GM13977 (cell line): ENCODE data around the gene MAFG.

Source experiments
- DNase-seq: peaks from one replicate; pipeline ENCODE4 v3.0.0; 2012; ENCODE audit warnings: low spot score
- CTCF ChIP-seq: IDR thresholded peaks from 2 replicates; pipeline ENCODE4 v1.5.1; 2012; ENCODE audit warnings: mild to moderate bottlenecking, control low read depth; ENCODE audit not compliant: insufficient read depth; ENCODE audit errors: extremely low read depth, missing control alignments
- in situ Hi-C: fragments of 300-500 bp; cut with MboI; formaldehyde crosslinking; loops from one replicate; pipeline ENCODE4 v1.12.0; 2022; ENCODE audit warnings: low sequenced_read_pairs, low pct_unique_long_range_greater_than_20kb, mixed read lengths, inconsistent platforms; ENCODE audit not compliant: unreplicated experiment

Gene MAFG

GRCh38 chr17:81931189-81931556 lies 3.6 kb upstream of the MAFG start:
- in situ Hi-C loops: no loop called here
- TF ChIP-seq CTCF: no peak
- DNase-seq: no peak

- in situ Hi-C loops: no loop called here
- DNase-seq: peak; percentile 73
- TF ChIP-seq CTCF: no peak
These were observed 2.9 kb upstream of the MAFG start for GRCh38 chr17:81930142-81931125.

- DNase-seq: no peak
- no peak for TF ChIP-seq CTCF
- in situ Hi-C loops: no loop called here
These were observed 2.0 kb upstream of the MAFG start for GRCh38 chr17:81929253-81930141.

GRCh38 chr17:81928544-81929252 lies 1.2 kb upstream of the MAFG start:
- no peak for DNase-seq

GRCh38 chr17:81927152-81927652 lies 333 bp downstream of the MAFG start:
- in situ Hi-C loops: no loop called here
- TF ChIP-seq CTCF: peak; percentile 17

More at GRCh38 chr17:81928544-81929252, 1.2 kb upstream of the MAFG start:
- in situ Hi-C loops: no loop called here
- TF ChIP-seq CTCF: no peak

More at GRCh38 chr17:81927152-81927652, 333 bp downstream of the MAFG start:
- DNase-seq: no peak
